NCI-H1694 (cell line): ENCODE data around the gene ANP32A.

Source experiments
- DNase-seq: peaks from one replicate; lab custom pipeline; 2025; lab: John Stamatoyannopoulos, UW

The ANP32A gene

GRCh38 chr15:68797599-68798345, 22.9 kb downstream of the ANP32A start:
- DNase-seq: no peak

- DNase-seq: no peak
These were observed 23.5 kb downstream of the ANP32A start for GRCh38 chr15:68797191-68797590.

- no peak for DNase-seq
These were observed 24.1 kb downstream of the ANP32A start for GRCh38 chr15:68796576-68796975.

- no peak for DNase-seq
These were observed 25.3 kb downstream of the ANP32A start for GRCh38 chr15:68795298-68795848.

GRCh38 chr15:68794863-68795262, 25.8 kb downstream of the ANP32A start:
- DNase-seq: no peak

- DNase-seq: no peak
These were observed 26.4 kb downstream of the ANP32A start for GRCh38 chr15:68794307-68794706.

GRCh38 chr15:68793776-68794175, 26.9 kb downstream of the ANP32A start:
- DNase-seq: no peak

GRCh38 chr15:68792901-68793766, 27.6 kb downstream of the ANP32A start:
- no peak for DNase-seq

GRCh38 chr15:68791431-68792283, 29.0 kb downstream of the ANP32A start:
- no peak for DNase-seq

- DNase-seq: no peak
These were observed 29.8 kb downstream of the ANP32A start for GRCh38 chr15:68790910-68791309.

- DNase-seq: no peak
These were observed 30.5 kb downstream of the ANP32A start for GRCh38 chr15:68790242-68790575.

GRCh38 chr15:68789534-68790241, 31.0 kb downstream of the ANP32A start:
- no peak for DNase-seq

GRCh38 chr15:68789091-68789490, 31.6 kb downstream of the ANP32A start:
- no peak for DNase-seq

- DNase-seq: no peak
These were observed 32.5 kb downstream of the ANP32A start for GRCh38 chr15:68788264-68788624.

GRCh38 chr15:68787609-68788263, 33.0 kb downstream of the ANP32A start:
- no peak for DNase-seq

- DNase-seq: no peak
These were observed 33.9 kb downstream of the ANP32A start for GRCh38 chr15:68786753-68787152.

- DNase-seq: no peak
These were observed 35.2 kb downstream of the ANP32A start for GRCh38 chr15:68785541-68785940.

GRCh38 chr15:68784206-68784605, 36.5 kb downstream of the ANP32A start:
- DNase-seq: no peak

- no peak for DNase-seq
These were observed 37.3 kb downstream of the ANP32A start for GRCh38 chr15:68783226-68784058.

GRCh38 chr15:68782589-68783161, 38.0 kb downstream of the ANP32A start:
- no peak for DNase-seq
